Subcutaneous adipose tissue (tissue), 4 donors: Measurements from ENCODE around the gene ATRIP. TPM values are rescaled to one million over a fixed set of nuclear protein-coding genes. Genes with fewer than 3 reads are reported as not detected.

ENCODE experiments used
- total RNA-seq, 4 donors: library from RNA; depleted of rRNA; stranded (reverse); fragments of >200 nt; gene quantifications; one replicate each; pipeline ENCODE4 v1.1.0, GENCODE V29; 2016
- TF ChIP-seq, protein P1 (sequence below): fragments of 450-650 bp; IDR thresholded peaks from one replicate; pipeline ENCODE4 v1.5.1; 2016; ENCODE audit warnings: low read depth, mild to moderate bottlenecking, control low read depth, antibody characterized with exemption, moderate library complexity

Gene ATRIP
- total RNA-seq, 4 donors from 2014 or later = 4.1 to 10.7 (median 6.0) TPM

DNA sequence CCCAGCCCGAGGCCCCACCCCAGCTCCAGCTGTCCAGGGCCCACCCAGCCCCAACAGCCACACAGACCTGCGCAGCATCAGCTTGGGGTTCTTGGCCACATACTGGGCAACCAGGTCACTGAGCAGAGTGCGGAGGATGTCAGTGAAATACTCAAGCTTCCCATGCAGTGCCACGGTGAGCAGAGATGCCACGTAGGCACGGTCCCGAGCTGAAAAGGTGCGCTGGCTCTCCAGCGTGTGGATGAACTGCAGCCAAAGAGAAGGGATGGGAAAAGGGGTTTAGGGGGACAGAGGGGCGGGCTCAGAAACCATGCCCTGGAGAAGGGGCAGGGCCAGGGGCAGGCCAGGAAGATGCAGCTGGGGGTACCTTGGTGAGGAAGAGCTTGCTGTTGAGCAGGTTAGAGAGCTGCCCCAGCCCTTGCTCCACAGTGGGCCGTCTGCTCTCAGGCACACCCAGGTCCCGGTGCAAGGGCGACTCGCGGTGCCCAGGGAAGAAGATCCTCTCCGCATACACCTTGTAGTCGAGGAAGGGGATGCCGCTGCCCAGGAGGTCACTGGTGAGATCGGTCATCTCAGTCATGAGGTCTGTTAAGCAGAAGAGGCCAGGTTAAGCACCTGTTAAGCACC is 34.0 kb upstream of the ATRIP start:
- TF ChIP-seq, protein P1, sequence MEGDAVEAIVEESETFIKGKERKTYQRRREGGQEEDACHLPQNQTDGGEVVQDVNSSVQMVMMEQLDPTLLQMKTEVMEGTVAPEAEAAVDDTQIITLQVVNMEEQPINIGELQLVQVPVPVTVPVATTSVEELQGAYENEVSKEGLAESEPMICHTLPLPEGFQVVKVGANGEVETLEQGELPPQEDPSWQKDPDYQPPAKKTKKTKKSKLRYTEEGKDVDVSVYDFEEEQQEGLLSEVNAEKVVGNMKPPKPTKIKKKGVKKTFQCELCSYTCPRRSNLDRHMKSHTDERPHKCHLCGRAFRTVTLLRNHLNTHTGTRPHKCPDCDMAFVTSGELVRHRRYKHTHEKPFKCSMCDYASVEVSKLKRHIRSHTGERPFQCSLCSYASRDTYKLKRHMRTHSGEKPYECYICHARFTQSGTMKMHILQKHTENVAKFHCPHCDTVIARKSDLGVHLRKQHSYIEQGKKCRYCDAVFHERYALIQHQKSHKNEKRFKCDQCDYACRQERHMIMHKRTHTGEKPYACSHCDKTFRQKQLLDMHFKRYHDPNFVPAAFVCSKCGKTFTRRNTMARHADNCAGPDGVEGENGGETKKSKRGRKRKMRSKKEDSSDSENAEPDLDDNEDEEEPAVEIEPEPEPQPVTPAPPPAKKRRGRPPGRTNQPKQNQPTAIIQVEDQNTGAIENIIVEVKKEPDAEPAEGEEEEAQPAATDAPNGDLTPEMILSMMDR = no peak

GRCh38 chr3:48413086-48413485 is 33.5 kb upstream of the ATRIP start:
- TF ChIP-seq, protein P1 = no peak

GRCh38 chr3:48413611-48414010 is 32.9 kb upstream of the ATRIP start:
- TF ChIP-seq, protein P1 = no peak

DNA sequence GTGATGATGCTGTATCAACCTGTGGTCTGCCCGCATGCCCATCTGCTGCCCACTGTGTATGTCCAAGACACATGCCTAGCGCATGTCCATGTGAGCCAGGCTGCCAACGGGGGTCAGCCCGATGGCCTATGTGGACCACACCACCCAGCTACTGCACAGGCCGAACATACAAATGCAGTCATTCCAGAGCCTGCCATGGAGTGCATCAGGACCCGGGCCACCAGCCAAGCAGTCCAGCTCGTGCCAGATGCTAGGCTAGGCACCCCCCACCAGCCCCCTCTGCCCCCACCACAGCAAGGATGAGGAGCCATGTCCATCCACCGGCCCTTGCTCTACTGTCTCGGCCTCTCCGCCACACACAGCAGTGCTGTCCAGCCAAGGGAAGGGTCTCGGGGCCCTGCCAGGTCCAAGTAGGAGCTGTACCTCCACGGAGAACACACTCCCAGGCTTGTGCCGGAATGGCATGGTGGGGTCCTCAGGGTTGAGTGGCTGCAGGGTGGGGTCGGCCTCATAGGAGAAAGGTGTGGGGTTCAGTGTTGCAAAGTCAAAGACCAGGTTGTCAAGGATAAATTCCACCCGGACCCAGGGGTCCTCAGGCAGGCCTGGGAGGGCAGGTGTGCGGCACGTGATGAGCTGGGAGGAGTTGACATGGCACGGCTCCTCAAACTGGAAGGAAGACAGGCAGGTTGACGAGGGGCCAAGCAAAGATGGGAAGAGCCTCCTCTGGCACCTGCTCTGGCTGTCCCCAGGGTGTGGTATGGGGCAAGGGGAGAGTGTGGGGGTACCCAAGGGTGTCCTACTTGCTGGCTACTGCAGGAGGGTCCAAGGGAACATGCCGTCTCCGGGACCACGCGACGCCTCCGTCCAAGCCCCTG is 31.9 kb upstream of the ATRIP start:
- TF ChIP-seq, protein P1 = no peak

DNA sequence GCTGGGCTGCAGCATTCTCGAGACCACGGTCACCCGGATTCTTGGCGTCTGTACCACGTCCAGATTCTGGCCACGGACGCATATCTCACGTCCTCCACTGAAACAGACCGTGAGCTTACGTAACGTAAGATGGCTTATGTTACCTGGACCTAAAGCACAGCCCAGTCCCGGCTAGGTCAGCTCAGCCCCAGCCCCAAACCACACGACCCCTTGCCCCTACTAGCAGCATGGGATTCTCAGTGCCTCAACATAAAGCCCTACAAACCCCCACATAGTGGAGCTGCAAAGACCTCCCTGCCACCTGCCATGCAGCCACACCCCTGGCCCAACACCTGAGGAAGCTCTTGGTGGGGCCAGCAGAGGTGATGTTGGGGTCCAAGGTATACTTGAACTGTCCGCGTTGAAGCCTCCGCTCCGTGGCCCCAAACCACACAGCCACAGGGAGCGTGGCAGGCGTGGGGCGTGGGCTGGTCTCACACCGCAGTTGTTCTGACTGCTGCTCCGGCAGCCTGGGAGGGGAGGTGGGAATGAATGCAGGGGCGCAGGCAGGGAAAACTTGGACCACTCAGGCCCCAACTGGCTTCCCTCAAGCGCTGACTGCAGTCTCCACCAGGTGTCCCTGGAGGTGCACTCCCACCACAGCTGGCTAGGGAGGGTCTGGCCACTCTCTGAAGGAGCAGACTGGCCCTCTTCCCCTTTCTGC is 31.1 kb upstream of the ATRIP start:
- TF ChIP-seq, protein P1 = no peak

DNA sequence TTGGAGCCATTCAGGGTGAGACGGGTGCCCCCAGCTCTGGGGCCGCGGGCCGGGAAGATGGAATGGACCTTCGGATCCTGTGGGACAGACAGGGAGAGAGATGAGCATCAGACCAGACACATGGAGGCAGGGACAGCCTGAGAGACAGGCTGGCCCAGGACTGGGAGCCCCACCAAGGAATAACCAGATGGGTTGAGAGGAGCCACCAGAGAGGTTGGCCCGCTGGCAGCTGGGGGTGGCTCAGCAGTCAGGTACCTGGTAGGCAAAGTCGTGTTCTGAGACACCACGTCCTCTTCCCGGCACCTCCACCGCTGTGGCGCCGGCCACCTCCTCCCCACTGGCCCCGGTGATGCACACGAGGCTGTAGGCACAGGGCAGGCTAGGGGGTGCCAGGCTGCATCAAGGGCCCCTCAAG is 30.4 kb upstream of the ATRIP start:
- TF ChIP-seq, protein P1 = no peak

DNA sequence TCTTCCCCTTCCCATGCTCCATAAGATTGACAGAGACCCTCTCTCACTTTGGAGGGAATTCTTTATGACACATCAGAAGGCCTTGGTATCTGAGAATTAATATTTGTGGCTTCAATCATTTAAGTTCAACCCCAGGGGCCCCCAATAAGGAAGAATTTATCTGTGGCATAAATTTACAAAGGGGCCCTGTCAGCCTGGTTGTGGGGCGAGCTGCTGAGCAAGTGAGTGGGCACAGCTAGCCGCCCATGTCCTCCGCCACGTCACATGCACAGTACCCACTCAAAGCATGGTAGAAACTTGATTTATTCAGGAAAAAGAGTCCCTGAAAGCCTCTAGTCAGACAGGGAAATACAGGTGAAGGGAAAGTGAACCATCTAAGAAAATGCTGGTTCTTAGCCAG is 30.0 kb upstream of the ATRIP start:
- TF ChIP-seq, protein P1 = no peak
